Endothelial cell of umbilical vein (primary cell): Measurements from ENCODE around the gene DLG5. TPM values are rescaled to one million over a fixed set of nuclear protein-coding genes. Genes with fewer than 3 reads are reported as not detected.

ENCODE experiments used
- BruUV-seq: library from RNA; stranded (reverse); fragments of 400-500 nt; replicated peaks from 2 replicates; lab custom pipeline; 2021; lab: Mats Ljungman, UMichigan
- CTCF ChIA-PET: fragments of 300-600, 350-600 bp; sonication (Branson Sonifier 250); formaldehyde crosslinking; loops from one replicate; lab custom pipeline; 2021; ENCODE audit warnings: antibody characterized with exemption, inconsistent platforms; lab: Charles Lee
- POLR2A ChIA-PET: fragments of 300-600, 350-600 bp; sonication (Branson Sonifier 250); formaldehyde crosslinking; loops from one replicate; lab custom pipeline; 2021; ENCODE audit warnings: antibody characterized with exemption, inconsistent platforms; lab: Charles Lee
- DNase-seq: peaks from one replicate; pipeline ENCODE4 v3.0.0-alpha.2; 2011; ENCODE audit warnings: low read depth, low spot score
- FAIRE-seq: peaks from 2 replicates; lab custom pipeline; 2011; peaks lifted over from hg19 to GRCh38; lab: Jason Lieb, UNC
- H2AFZ ChIP-seq: 2 replicates; pipeline ENCODE4 v1.6.0; 2012; ENCODE audit warnings: low read depth, low read length, control low read depth, inconsistent platforms
- H3K27ac ChIP-seq: 2 replicates; pipeline ENCODE4 v1.5.1; 2011; ENCODE audit warnings: low read depth, mild to moderate bottlenecking, control low read depth, low read length, moderate library complexity; ENCODE audit not compliant: insufficient read depth
- H3K27me3 ChIP-seq, 2 experiments: 2 replicates each; pipeline versions ENCODE4 v1.6.0 to v1.6.1; 2011; ENCODE audit warnings: low read length in 2 of 2, mixed read lengths in 1 of 2; ENCODE audit not compliant: control insufficient read depth in 2 of 2, insufficient read depth in 2 of 2
- H3K36me3 ChIP-seq, 2 experiments: 2 replicates in 1 of 2; 3 replicates in 1 of 2; pipeline ENCODE4 v1.5.1; 2011; ENCODE audit warnings: low read length in 2 of 2, mild to moderate bottlenecking in 1 of 2, moderate library complexity in 1 of 2; ENCODE audit not compliant: control insufficient read depth in 2 of 2, insufficient read depth in 2 of 2; ENCODE audit errors: extremely low read depth in 1 of 2
- H3K4me1 ChIP-seq: 3 replicates; pipeline ENCODE4 v1.5.1; 2011; ENCODE audit warnings: mild to moderate bottlenecking, low read length; ENCODE audit not compliant: control insufficient read depth, insufficient read depth; ENCODE audit errors: extremely low read depth
- H3K4me2 ChIP-seq: 2 replicates; pipeline ENCODE4 v1.6.1; 2011; ENCODE audit warnings: low read length, control low read depth, mixed read lengths; ENCODE audit not compliant: insufficient read depth
- H3K4me3 ChIP-seq, 3 experiments: fragments of 200-600 bp in 1 of 3; sonication (generic), shearing (Covaris generic) in 1 of 3; replicated peaks in 1 of 3; 2 replicates each; pipeline ENCODE4 v1.5.1; 2011 to 2016; ENCODE audit warnings: control low read depth in 3 of 3, low read length in 3 of 3, mild to moderate bottlenecking in 2 of 3, inconsistent platforms in 1 of 3, low read depth in 1 of 3, moderate library complexity in 1 of 3; ENCODE audit not compliant: insufficient read depth in 1 of 3
- H3K79me2 ChIP-seq: 2 replicates; pipeline ENCODE4 v1.6.0; 2012; ENCODE audit warnings: low read length, inconsistent platforms; ENCODE audit not compliant: control insufficient read depth, insufficient read depth
- H3K9ac ChIP-seq: replicated peaks from 2 replicates; pipeline ENCODE3; 2011; ENCODE audit warnings: low read length, control low read depth; ENCODE audit not compliant: insufficient read depth; ENCODE audit errors: extremely low read depth
- H3K9me1 ChIP-seq: replicated peaks from 3 replicates; pipeline ENCODE4 v1.6.0; 2011; ENCODE audit warnings: mild to moderate bottlenecking, low read length; ENCODE audit not compliant: control insufficient read depth, insufficient read depth; ENCODE audit errors: extremely low read depth
- H3K9me3 ChIP-seq: replicated peaks from 2 replicates; pipeline ENCODE4 v1.5.1; 2012; ENCODE audit warnings: low read length, inconsistent platforms; ENCODE audit not compliant: control insufficient read depth, insufficient read depth
- H4K20me1 ChIP-seq: replicated peaks from 2 replicates; pipeline ENCODE3; 2011; ENCODE audit warnings: mild to moderate bottlenecking, low read length; ENCODE audit not compliant: control insufficient read depth, insufficient read depth; ENCODE audit errors: extremely low read depth
- CTCF ChIP-seq, 2 donors: IDR thresholded peaks; 1 replicate in 1 of 2; 2 replicates in 1 of 2; pipeline ENCODE4 v1.5.1; 2011; ENCODE audit warnings: low read length in 2 of 2, mild to moderate bottlenecking in 2 of 2, moderate library complexity in 2 of 2, control low read depth in 1 of 2, inconsistent platforms in 1 of 2, low read depth in 1 of 2; ENCODE audit not compliant: insufficient read depth in 1 of 2; ENCODE audit errors: extremely low read depth in 1 of 2
- EZH2 ChIP-seq: IDR thresholded peaks from 2 replicates; pipeline ENCODE4 v1.6.1; 2012; ENCODE audit warnings: borderline replicate concordance, low read depth, mild to moderate bottlenecking, moderate library complexity, low read length, inconsistent platforms; ENCODE audit not compliant: severe bottlenecking
- FOS ChIP-seq: IDR thresholded peaks from 2 replicates; pipeline ENCODE4 v1.6.1; 2011; ENCODE audit warnings: mild to moderate bottlenecking, low read length, moderate library complexity, borderline replicate concordance; ENCODE audit not compliant: insufficient read depth
- GATA2 ChIP-seq: IDR thresholded peaks from 2 replicates; pipeline ENCODE4 v1.7.0; 2011; ENCODE audit warnings: low read depth, mild to moderate bottlenecking, moderate library complexity, mixed read lengths, low read length; ENCODE audit not compliant: insufficient read length, insufficient read depth
- JUN ChIP-seq: IDR thresholded peaks from 2 replicates; pipeline ENCODE4 v1.6.1; 2011; ENCODE audit warnings: borderline replicate concordance, low read depth; ENCODE audit not compliant: insufficient read length, insufficient read depth
- MAX ChIP-seq: IDR thresholded peaks from 2 replicates; pipeline ENCODE4 v1.6.1; 2011; ENCODE audit not compliant: insufficient read depth, insufficient read length
- MYC ChIP-seq: IDR thresholded peaks from one replicate; pipeline ENCODE4 v1.6.1; 2011; ENCODE audit warnings: mild to moderate bottlenecking, low read depth, low read length
- POLR2A ChIP-seq: IDR thresholded peaks from 2 replicates; pipeline ENCODE4 v1.6.1; 2012; ENCODE audit warnings: low read depth, mild to moderate bottlenecking, control low read depth, low read length
- POLR2AphosphoS5 ChIP-seq: IDR thresholded peaks from 2 replicates; pipeline ENCODE4 v1.6.1; 2012; ENCODE audit warnings: low read depth, mild to moderate bottlenecking, control low read depth, low read length, moderate library complexity; ENCODE audit not compliant: insufficient read depth
- dilution Hi-C: fragments of 300-500 bp; cut with MboI; formaldehyde crosslinking; loops from one replicate; pipeline ENCODE4 v1.15.0; 2019; ENCODE audit warnings: low sequenced_read_pairs; ENCODE audit not compliant: extremely low pct_ligation_motif_present
- intact Hi-C: fragments of 100-400 bp; cut with micrococcal nuclease; formaldehyde crosslinking; loops from one replicate; pipeline ENCODE4 v1.10.0; 2022
- polyA plus RNA-seq, 4 experiments: library from polyadenylated mRNA; depleted of rRNA in 3 of 4; stranded (reverse) in 3 of 4; unstranded in 1 of 4; fragments of >200 nt; gene quantifications; 2 replicates each; pipeline versions ENCODE4 v1.2.1 to v1.2.3, GENCODE V29; 2011 to 2012; ENCODE audit warnings: missing spikeins in 1 of 4
- total RNA-seq: library from RNA; stranded (reverse); gene quantifications from 2 replicates; pipeline ENCODE4 v1.2.3, GENCODE V29; 2021

DLG5 gene
- total and polyA plus RNA-seq, 2 donors (not counting 3 experiments of a cell fraction or from before 2014, with no cell fraction given), result 12.3 to 24.9 TPM

- Histone ChIP-seq H3K9me3 (no peaks in the 10 kb centered on the region), H2AFZ (no peak overlapping the region), H3K27ac (no peak overlapping the region), H4K20me1 (no peaks in the 10 kb centered on the region), H3K4me2 (no peak overlapping the region), H3K4me3 (no peak overlapping the region), H3K79me2 (peaks cover 6% of the 10 kb centered on the region), H3K27me3 (no peaks in the 10 kb centered on the region), H3K4me1 (peaks cover 9% of the 10 kb centered on the region), H3K36me3 (no peaks in the 10 kb centered on the region), H3K9ac (no peak overlapping the region), H3K9me1 (no peaks in the 10 kb centered on the region)
- ChIA-PET POLR2A (no interaction called here), CTCF (interaction anchor here (1.1 to 1.9 kb wide), 2 partner anchors 15 to 34 kb away, joined by 3 to 10 read pairs; no protein-coding TSS in a partner anchor)
- TF ChIP-seq JUN, result no peak
- no peak for TF ChIP-seq EZH2
- TF ChIP-seq POLR2AphosphoS5, result no peak
- TF ChIP-seq POLR2A, result no peak
- TF ChIP-seq MYC, result no peak
- TF ChIP-seq MAX, result no peak
- TF ChIP-seq FOS, result no peak
- no peak for TF ChIP-seq CTCF (IDR thresholded peaks at IDR 0.05; ENCODE audit: extremely low read depth in 1 of 2, insufficient read depth in 1 of 2, low read depth in 1 of 2, low read length in 2 of 2)
- TF ChIP-seq GATA2, result no peak
- no peak for DNase-seq
- FAIRE-seq, result no peak
- BruUV-seq, result no TSS peak
- dilution Hi-C loops (no loop called here), intact Hi-C loops (no loop called here)
Measured at GRCh38 chr10:77907900-77908717, 18.4 kb downstream of the DLG5 start.
